AML-193 (cell line): ENCODE results near the gene APOL4.
"Not testable (repeated sequence)": the region's sequence is repeated elsewhere in the genome, so short reads cannot be mapped to it uniquely, and the experiment has no call there.

Experiments
- DNase-seq, 2 experiments: peaks; one replicate each; lab custom pipeline; 2025; lab: John Stamatoyannopoulos, UW

Gene APOL4

GRCh38 chr22:36185828-36186624 lies 15.6 kb downstream of the APOL4 start:
- DNase-seq, result peak in 1 of 2 experiments; percentile 10

DNA sequence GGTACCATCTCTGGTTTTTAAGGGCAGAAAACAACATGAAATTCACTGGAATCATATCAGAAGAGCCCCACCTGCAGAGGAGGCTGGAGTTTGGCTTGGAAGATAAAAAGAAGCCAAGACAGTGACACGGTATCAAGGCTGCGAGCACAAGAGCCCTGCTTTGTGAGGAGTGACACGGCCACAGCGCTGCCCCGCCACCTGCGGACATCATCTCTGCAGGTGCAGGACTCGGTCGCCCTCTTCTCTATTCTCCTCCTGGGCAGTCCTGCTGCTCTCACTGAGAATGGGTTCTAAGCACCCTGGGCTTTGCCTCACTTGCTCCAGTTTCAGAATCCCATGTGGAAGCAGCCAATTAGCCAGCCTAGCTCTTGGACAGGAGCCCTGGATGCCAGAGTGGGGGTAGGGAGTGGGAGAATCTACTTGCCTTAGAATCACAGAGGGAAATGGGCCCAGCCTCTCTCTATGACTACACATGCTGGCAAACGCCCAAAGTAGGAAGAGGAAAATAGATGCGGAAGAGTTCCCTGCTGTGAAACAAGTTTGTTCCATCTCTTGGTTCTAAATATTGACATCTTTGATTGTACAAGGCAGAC lies 17.1 kb downstream of the APOL4 start:
- no peak for DNase-seq

DNA sequence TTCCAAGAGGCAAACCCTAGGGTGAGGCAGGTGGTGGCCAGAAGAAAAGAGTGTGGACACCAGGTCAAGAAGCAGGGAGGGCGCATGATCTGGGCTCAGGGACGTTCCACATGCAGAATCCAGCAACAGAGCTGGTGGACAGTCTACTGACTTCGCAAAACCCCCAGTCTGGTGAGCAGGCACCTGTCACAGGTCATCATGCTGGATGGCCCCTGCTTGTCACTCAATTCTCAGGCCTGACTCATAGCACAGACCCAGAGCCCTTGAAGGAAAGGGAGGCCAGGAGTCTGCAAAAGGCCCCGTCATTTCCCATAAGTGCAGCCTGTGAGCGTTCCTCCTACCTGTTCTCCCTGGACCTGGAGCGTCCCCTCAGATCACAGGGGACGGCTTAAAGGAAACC lies 18.2 kb downstream of the APOL4 start:
- no peak for DNase-seq

GRCh38 chr22:36182857-36183256 lies 18.8 kb downstream of the APOL4 start:
- no peak for DNase-seq

GRCh38 chr22:36182056-36182455 lies 19.6 kb downstream of the APOL4 start:
- DNase-seq, result no peak

DNA sequence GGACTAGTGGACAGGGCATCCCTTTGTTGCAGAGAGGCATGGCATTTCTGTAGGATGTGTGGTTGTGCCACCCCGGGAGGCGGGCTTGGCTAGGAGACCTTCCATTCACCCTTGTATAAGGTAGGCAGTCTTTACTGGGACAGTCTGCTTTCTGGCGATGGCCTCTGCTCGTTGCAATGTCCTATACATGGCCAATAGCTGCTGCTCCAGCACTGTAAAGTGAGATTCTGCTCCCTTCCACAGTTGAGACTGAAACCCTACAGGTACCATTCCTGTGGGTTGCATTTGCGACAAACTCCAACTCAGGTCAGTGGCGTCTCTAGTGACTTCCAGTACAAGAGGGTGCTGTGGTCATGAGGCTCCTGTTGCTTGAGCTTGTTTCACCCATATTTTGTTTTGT lies 20.7 kb downstream of the APOL4 start:
- no peak for DNase-seq

- DNase-seq, result peak; percentile 37 to 59
Measured at GRCh38 chr22:36180038-36180880, 21.4 kb downstream of the APOL4 start.

DNA sequence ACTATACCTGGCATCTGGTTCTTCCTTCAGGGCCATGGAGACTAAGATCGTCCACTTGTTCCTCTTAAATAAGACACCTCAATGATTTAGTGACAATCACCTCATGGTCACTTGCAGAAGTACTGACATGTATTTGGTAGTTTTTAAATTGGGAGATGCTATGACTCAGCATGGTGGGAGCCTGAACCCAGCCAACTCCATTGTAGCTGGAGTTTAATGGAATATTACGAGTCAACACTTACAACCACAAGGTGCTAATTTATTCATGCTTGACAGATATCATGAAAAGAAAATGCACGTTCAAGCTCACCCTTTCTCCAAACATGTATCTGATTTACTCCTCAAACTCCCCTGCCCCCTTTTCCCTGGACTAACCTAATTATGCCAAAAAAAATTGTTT lies 24.4 kb downstream of the APOL4 start:
- no peak for DNase-seq

DNA sequence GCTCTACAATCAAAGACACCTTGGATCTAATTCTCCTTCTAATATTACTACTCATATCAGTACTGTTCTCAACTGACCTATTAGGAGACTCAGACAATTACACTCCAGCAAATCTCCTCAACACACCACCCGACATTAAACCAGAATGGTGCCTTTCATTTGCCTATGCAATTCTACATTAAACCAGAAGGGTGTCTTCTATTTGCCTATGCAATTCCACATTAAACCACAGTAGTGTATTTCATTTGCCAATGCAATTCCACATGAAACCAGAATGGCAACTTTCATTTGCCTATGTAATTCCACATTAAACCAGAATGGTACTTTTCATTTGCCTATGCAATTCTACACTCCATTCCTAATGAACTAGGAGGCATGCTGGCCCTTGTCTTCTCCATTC lies 25.7 kb downstream of the APOL4 start:
- no peak for DNase-seq

DNA sequence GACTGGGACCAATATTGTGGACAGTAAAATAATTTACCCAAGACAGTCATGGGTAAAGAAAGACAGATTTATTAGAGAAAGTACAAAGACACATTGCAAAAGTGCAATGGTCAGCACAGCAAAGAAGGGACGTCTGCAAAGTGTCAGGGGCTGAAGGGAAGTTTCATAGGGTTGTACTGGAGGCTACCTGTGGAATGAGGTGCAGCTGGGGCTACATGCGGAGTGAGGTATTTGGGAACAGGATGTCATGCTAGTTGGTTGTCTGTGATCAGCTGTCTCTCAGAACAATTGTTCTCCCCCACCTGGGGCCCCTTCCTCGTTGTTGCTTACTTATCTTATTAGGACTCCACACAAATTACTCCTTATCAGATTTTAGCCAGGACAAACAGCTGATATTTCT lies 29.7 kb downstream of the APOL4 start:
- no peak for DNase-seq

- DNase-seq, result no peak
Measured at GRCh38 chr22:36166518-36167220, 34.9 kb downstream of the APOL4 start.

- DNase-seq, result no peak
Measured at GRCh38 chr22:36166086-36166485, 35.5 kb downstream of the APOL4 start.

GRCh38 chr22:36165141-36165540 lies 36.5 kb downstream of the APOL4 start:
- no peak for DNase-seq

- peak; percentile 12 to 19 for DNase-seq
Measured at GRCh38 chr22:36164621-36165020, 37.0 kb downstream of the APOL4 start.

- no peak for DNase-seq
Measured at GRCh38 chr22:36163497-36163896, 38.1 kb downstream of the APOL4 start.

GRCh38 chr22:36162127-36163034 lies 39.2 kb downstream of the APOL4 start:
- DNase-seq, result no peak

GRCh38 chr22:36161793-36162126 lies 39.8 kb downstream of the APOL4 start:
- not testable (repeated sequence) for DNase-seq

DNA sequence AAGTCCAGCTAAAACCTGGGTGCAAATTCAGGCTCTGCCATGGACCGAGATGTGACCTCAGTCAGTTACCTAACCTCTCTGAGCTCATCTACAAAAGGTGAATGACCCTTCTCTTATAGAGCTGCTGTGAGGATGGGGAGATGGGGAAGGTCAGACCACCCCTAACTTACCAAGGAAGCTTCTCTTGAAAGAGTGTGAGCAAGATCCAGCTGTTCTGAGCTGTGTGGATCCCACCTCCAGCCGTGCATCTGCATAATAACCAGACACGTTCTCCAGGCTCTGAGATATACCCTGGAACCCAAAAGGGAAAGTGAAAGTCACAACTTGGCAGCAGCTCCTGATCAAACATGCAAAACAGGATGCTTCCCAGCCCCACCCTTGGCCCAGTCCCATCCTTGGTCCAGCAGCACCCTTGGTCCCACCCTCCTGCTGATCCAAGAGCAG lies 41.1 kb downstream of the APOL4 start, which contains the start of gene APOL3:
APOL3 (minus strand) TSS at position 257 of the 444 bp plus-strand sequence. CDS start 11,700 bp downstream, outside the sequence.
- DNase-seq, result no peak

DNA sequence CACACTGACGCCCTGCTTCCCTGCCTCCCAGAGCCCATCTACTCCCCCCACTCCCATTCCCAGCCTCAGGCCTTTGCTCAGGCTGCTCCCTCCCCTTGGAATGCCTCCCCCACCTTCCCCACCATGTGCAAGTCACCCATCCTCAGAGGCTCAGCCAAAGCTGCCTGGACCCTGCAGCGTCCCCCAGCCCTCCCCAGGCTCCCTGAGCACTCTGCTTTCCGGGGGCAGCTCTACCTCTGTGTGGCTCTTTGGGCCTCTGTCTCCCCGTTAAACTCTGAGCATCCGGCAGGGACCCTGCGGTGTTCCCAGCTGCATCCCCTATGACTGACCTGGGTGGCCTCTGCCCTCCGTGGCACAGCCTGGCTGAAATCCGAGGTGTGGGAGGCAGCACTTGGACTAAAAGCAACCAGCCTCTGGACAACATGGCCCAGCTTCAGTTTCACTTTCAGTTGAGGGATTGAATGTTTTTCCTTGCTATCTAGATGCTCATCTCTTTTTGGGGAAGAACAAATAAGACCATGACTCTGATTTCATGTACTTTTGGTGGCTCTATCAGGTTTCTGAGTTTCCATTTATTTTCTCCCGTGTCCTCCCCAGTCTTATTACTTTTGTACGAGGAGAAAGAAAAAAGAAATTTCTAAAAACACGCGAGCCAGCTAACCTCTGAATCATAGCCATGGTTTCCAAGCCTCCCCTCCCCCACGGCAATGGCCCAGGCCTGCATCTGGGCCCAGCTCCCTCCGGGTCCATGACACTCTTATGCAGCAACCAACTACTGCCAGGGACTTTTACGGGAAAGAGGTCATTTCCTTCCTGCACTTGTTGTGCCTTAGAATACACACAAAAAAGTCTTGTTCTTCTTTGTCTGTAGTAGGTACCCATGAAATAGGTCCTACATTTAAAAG lies 44.8 kb downstream of the APOL4 start:
- peak; percentile 16 to 18 for DNase-seq

DNA sequence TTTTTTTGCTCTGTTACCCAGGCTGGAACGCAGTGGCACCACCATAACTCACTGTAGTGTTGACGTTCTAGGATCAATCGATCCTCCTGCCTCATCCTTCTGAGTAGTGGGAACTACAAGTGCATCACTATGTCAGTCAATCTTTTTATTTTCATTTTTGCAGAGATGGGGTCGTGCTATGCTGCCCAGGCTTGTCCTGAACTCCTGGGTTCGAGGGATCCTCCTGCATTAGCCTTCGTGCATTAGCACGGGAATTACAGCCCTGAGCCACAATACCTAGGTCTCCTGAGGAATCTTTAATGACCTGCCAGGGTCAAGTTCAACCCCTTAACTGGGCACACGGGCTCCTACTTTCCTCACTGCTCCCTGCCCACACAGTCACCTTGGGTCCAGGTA lies 45.5 kb downstream of the APOL4 start:
- no peak for DNase-seq
